A549 (cell line): ENCODE measurements around the gene FBXO15.

Source experiments
- CEBPB ChIP-seq, 2 experiments: fragments of >200 bp in 1 of 2; sonication (Bioruptor Twin) in 1 of 2; formaldehyde crosslinking in 1 of 2; IDR thresholded peaks; 2 replicates each; pipeline ENCODE4 v1.6.1; 2012 to 2016
- CTCF ChIP-seq: fragments of >200 bp; sonication (Bioruptor Twin); formaldehyde crosslinking; IDR thresholded peaks from 3 replicates; pipeline ENCODE4 v1.5.1; 2016
- EHMT2 ChIP-seq: fragments of 200-600 bp; sonication (generic); IDR thresholded peaks from 2 replicates; pipeline ENCODE4 v1.6.1; 2016; ENCODE audit warnings: antibody characterized with exemption, low read depth, mild to moderate bottlenecking, moderate library complexity
- FOSB ChIP-seq: fragments of 250-450 bp; sonication (Bioruptor Pico); IDR thresholded peaks from 2 replicates; pipeline ENCODE4 v1.5.0; 2020; ENCODE audit warnings: mild to moderate bottlenecking, moderate library complexity
- HDAC2 ChIP-seq: fragments of 200-600 bp; sonication (generic); IDR thresholded peaks from 2 replicates; pipeline ENCODE4 v1.6.1; 2016
- HES2 ChIP-seq: fragments of >200 bp; sonication (Bioruptor Twin); formaldehyde crosslinking; IDR thresholded peaks from 2 replicates; pipeline ENCODE4 v1.6.1; 2016
- MAX ChIP-seq: IDR thresholded peaks from 2 replicates; pipeline ENCODE4 v1.6.1; 2012
- MYC ChIP-seq: IDR thresholded peaks from 2 replicates; pipeline ENCODE4 v1.6.1; 2012; ENCODE audit warnings: mild to moderate bottlenecking, inconsistent platforms, low read length, improper control_type of control experiment, borderline replicate concordance
- NFE2L2 ChIP-seq: fragments of 150-350 bp; conservative IDR thresholded peaks from 2 replicates; pipeline ENCODE4 v1.6.1; 2014; ENCODE audit warnings: low read length
- NR3C1 ChIP-seq: fragments of >200 bp; sonication (Bioruptor Twin); formaldehyde crosslinking; IDR thresholded peaks from 3 replicates; pipeline ENCODE4 v1.6.1; 2017
- POLR2A ChIP-seq: IDR thresholded peaks from 2 replicates; pipeline ENCODE4 v1.6.1; 2012; ENCODE audit warnings: mild to moderate bottlenecking, low read length
- RCOR1 ChIP-seq: fragments of 150-350 bp; IDR thresholded peaks from 2 replicates; pipeline ENCODE4 v1.6.1; 2014; ENCODE audit warnings: antibody characterized with exemption, low read length, low read depth
- RFX5 ChIP-seq: fragments of 450-650 bp; IDR thresholded peaks from 2 replicates; pipeline ENCODE4 v1.7.1; 2014; ENCODE audit warnings: antibody characterized with exemption, mild to moderate bottlenecking, moderate library complexity
- SMC3 ChIP-seq: fragments of >200 bp; sonication (Bioruptor Twin); formaldehyde crosslinking; IDR thresholded peaks from 3 replicates; pipeline ENCODE4 v1.6.1; 2018; ENCODE audit warnings: inconsistent platforms

DNA sequence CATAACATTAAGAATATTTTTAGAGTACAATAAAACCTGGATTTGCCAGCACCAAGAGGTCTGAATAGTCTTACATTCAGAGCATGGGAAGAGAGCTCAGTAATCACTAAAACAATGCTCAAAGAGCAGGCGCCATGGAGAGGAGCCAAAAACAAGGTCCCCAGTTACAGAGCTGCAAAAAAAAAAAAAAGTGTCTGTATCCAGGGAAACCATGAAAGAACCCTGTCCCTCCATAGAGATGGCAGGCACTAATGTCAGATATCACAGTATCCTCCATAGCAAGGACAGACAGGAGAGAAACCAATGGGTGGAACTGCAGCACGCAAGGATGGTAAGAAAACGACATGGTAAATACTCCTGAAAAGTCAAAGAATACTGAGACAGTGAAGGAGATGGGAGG lies 19.5 kb downstream of the FBXO15 start:
- TF ChIP-seq CTCF = no peak
- no peak for TF ChIP-seq POLR2A
- TF ChIP-seq HDAC2 = no peak
- no peak for TF ChIP-seq MAX
- no peak for TF ChIP-seq SMC3
- TF ChIP-seq FOSB (CRISPR knock-in tag) = no peak
- TF ChIP-seq RCOR1 = no peak
- TF ChIP-seq NR3C1 = no peak
- no peak for TF ChIP-seq HES2
- TF ChIP-seq CEBPB (IDR thresholded peaks at IDR 0.05) = no peak
- TF ChIP-seq MYC = no peak
- no peak for TF ChIP-seq NFE2L2
- no peak for TF ChIP-seq EHMT2
- TF ChIP-seq RFX5 = no peak
